GM21528 (cell line): ENCODE results near the gene STK24.
"Not testable (repeated sequence)": the region's sequence is repeated elsewhere in the genome, so short reads cannot be mapped to it uniquely, and the experiment has no call there.

ENCODE experiments used
- ATAC-seq: cut with Tn5 transposase; IDR thresholded peaks from one replicate; pipeline ENCODE4 v1.9.1; 2021; ENCODE audit warnings: mild to moderate bottlenecking, moderate library complexity; ENCODE audit not compliant: unreplicated experiment, low FRiP score

The STK24 gene

DNA sequence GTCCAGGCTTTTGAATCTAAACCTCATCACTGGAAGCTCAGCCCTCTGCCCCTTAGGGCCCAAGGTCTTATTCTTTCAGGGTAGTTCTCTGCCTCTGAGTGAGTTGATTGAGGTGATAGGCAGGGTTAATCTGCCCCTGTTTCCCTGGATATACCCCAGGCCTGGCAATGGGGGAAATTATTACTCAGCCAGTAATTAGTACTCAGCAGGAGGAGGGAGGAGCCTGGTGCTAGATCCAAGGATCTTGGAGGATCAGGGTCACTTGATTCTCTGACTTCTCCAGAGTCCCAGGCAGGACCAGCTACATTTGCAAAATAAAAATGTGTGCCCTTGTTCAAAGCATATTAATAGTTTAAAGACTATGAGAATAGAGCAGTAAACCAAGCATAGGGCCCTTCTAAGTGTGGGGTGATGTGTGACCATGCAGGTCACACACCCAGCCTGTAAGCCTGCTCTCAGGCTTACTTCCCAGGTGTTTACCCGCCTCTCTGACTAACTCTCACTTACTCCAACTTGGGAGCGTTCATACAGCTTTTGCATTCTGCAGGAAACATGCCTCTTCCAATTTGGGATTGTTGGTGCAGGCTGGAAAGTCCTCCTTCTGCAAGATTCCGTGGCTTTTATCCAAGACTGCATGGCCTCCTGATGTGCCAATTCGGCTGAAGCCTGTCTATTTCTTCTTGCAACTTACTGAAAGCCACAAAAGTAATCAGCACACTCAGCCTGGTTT, 7.9 kb upstream of the STK24 start:
- ATAC-seq = no peak

- ATAC-seq = no peak
Observed at GRCh38 chr13:98582947-98583346, 6.0 kb upstream of the STK24 start.

- no peak for ATAC-seq
Observed at GRCh38 chr13:98581971-98582702, 5.2 kb upstream of the STK24 start.

- ATAC-seq = no peak
Observed at GRCh38 chr13:98581381-98581780, 4.5 kb upstream of the STK24 start.

DNA sequence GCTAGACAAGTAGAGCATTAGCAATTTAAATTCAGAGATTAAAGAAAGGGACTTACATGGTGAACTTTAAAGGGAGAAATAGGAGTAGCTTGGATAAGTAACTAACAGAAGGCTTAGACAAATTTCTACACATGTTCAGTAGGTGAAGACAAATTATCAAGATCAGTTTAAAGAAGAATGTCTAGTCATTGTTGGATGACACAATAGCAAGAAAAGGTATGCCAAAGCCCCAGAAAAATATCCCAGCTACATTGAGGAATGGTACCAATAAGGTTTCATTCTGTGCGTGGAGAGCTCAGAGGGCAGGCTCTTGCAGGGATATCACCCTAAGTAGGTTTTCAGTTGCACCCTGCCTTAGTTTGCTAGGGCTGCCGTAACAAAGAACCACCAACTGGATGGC, 3.5 kb upstream of the STK24 start:
- ATAC-seq = no peak

DNA sequence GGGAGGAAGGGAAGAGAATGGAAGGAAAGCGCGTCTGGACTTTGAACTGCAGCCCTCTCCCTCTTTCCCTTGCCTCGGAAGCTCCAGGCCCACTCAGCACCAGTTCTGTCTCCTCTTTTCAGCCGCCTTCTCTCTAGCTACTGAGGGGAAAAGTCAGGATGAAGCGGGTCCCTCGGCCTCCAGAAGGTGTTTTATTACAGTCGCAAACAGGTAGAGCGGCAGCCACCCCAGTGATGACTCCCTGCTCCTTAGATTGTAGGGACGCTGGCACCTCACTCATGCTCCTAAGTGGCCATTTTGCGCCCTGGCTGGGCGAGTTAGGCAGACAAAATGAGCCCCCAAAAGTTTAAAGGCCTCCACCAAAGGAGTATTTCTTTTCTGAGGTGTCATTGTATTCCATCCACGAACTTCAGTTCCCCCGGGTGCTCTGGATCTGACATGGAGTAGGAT, 954 bp upstream of the STK24 start:
- no peak for ATAC-seq

- ATAC-seq = peak; percentile 40
Observed at GRCh38 chr13:98576200-98576945, 534 bp downstream of the STK24 start.

DNA sequence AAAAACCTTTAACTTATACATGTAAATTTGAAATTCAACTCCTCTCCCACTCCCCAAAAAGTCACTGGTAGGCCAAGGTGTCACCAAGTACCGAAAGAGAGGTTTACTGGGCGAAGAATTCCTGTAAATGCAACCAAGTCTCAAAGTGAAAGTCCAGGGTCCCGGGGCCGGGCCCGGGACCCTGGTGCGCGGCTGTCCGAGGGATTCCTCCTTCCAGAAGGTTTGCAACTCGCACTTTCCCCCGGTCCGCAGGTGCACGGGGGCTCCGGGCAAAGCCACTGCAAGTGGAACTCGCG, 1.1 kb downstream of the STK24 start:
- no peak for ATAC-seq

DNA sequence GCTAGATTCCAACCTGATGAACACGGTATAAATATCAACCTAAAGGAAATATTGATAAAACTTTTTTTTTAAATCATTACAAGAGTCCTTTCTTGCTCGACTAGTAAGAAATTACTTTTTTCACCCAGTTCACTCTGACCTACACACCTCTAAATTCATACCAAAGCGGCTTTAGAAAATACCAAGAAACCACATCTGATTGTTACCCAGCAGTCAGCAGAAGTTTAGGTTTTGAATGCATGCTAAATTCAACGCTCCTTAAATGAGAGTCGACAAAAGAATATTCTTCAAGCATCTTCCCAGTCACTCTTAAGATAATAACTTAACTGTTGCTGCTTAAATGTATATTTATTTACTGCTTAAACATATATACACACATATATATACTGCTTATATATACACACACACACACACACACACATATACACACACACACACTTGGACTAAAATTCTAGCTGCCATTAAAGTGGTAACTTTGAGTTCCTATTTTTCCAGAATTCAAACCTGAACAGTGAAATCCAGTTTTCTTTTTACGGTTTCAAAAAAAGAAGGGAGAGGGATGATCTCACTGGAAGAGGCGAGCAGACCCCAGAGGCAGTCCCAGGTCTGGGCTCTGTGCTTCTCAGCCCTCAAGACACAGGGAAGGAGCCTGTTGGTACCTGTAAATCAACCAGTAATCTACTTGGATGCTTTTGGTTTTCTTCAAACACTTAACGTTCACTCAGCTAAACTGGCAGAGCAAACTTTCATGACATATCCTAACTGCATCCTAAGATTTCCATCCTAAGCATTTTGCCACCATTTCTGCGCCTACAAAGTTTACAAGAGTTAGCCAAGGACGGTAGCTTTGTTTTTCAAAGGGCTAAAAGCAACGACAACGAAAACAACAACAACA, 1.7 kb downstream of the STK24 start:
- no peak for ATAC-seq

DNA sequence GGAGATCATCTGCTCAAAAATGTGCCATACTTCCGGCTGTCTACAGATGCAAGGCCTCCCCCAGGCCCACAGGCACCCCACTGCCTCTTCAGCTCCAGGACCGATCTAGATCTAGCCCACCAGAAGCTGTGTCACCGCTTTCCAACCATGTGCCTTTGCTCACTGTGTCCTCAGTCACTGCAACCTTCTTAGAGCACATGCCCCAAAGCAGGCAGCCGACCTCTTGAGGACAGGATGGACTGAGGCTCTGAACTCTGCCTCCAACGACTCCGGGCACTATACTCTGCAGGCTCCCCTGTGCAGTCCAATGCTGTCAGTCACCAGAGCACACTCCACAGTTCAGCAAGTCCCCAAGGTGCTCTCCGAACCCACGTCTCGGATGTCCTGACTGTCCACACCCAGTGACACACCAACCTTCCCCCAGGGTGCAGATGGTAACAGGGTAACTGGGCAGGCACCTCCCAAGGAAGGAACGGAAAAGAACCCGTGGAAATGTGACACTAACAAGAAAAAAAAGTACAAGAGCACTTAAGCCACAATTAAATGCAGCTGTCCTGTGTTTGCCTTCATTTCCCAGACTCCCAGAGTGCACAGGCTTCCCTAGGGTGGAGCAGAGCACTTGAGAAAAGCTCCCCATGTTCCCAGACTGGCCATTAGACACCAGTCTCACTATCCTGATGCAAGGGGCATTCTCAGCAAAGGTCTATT, 4.8 kb downstream of the STK24 start:
- ATAC-seq = no peak

GRCh38 chr13:98570929-98571372, 6.0 kb downstream of the STK24 start:
- ATAC-seq = peak; percentile 79

GRCh38 chr13:98569494-98570367, 7.2 kb downstream of the STK24 start:
- ATAC-seq = not testable (repeated sequence)

DNA sequence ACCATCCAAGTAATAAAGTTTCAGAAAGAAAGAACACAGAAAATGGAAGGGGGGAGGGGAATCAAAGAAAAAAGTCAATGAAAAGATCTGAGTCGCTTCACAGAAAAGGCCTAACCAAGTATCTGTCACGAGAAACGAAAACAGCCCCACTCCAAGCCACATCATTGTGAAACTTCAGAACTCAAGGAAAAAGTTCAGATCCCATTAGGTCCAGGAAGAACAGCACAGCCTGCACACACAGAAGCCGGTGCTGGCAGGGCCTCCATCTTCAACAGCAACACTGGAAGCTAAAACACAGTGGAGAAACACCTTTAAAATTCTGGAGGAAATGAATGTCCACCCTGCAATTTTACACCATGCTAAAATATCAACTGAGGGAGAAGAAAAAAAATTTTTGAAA, 8.0 kb downstream of the STK24 start:
- ATAC-seq = no peak

- no peak for ATAC-seq
Observed at GRCh38 chr13:98567140-98567539, 9.8 kb downstream of the STK24 start.

DNA sequence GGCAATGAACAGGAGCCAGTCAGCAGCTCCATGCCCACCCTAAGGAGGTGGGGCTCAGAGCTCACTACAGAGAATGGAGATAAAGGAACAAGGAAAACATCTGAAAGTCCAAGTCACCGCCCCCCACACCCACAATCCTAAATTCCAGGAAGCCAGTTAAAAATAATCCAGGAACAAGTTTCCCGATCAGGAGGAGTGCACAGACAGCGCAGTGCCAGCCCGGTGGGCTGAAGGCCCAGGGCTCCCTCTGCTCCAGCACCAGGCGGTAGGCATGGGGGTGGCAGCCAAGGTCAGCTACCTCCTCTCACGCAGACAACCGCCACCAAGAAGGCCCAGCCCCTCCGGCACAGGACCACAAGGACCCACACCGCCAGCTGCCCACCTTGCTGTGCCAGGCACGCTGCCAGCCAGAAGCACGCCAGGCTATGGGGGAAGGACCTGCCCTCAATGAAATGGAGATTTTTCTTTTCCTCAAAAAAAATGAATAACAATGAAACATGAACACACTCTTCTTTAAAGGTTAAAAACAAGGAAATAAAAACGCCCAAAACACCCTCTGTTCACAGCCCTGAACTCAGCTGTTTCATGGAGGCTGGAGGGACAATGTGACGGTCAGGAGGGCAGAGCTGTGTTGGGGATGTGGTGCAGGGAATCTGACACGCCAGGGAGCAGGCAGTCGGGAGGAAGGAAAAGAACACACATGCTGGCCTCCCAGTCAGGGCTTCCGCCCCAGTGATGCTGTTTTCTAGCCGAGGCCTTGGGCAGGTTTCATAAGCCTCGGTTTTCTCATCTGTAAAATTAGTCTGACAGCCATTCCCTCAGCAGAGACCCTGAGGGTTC, 11.0 kb downstream of the STK24 start:
- no peak for ATAC-seq

DNA sequence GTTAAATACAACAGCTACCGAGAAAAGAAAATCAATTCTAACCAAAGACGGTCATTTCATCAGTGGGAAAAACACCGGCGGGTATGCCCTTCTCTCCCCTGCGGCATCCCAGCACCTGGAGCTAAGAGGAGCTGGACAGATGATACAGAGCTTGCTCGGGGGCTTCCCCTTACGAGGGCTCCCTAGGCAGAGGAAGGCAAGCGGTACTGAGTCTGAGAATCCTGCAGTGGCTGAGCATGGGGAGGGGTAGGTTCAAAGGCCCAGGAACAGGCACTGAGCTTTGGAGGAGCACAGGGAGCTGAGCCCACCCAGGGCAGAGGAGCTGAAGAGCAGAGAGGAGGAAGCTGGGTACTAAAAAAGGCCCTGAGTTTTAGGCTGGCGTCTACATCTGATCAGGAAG, 12.7 kb downstream of the STK24 start:
- no peak for ATAC-seq

DNA sequence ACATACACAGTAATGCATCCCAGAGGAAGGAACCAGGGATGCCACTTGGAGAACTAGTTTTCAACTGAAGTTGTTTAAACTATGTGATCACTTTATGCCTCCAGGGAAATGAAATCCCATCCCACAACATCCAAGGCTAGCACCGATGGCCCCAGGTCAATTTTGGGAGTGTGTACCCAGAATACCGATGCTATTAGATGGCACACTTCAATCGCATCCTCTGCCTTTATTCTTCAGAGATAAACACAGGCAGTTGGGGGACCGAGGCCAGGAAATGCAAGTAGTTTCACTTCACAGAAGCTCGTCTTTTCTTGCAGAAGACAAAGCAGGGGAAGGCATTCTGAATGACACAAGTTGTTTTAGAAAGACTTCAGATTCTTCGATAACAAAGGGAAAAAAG, 13.8 kb downstream of the STK24 start:
- no peak for ATAC-seq

DNA sequence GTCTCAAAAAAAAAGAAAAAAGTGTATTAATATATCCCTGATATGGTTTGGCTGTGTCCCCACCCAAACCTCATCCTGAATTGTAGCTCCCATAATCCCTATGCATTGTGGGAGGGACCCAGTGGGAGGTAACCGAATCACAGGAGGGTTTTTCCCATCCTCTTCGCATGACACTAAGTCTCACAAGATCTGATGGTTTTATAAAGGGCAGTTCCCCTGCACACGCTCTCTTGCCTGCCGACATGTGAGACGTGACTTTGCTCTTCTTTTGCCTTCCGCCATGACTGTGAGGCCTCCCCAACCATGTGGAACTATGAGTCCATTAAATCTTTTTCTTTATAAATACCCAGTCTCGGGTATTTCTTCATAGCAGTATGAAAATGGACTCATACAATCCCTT, 17.7 kb downstream of the STK24 start:
- no peak for ATAC-seq
